IMR-90 (cell line): ENCODE data around the gene PSG2. TPM values are rescaled to one million over a fixed set of nuclear protein-coding genes. Genes with fewer than 3 reads are reported as not detected.

ENCODE experiments used
- ATAC-seq: fragments of 200-7000 bp; cut with Tn5 transposase; 2 replicates; pipeline ENCODE4 v1.9.1; 2020; ENCODE audit warnings: low read depth, mild to moderate bottlenecking, moderate library complexity
- BruUV-seq: library from RNA; stranded (reverse); fragments of 400-500 nt; replicated peaks from 2 replicates; lab custom pipeline; 2021; lab: Mats Ljungman, UMichigan
- CTCF ChIA-PET: fragments of 300-600 bp; formaldehyde crosslinking; extraction: SDS; loops from one replicate; lab custom pipeline; 2021; ENCODE audit warnings: antibody characterized with exemption; lab: Yijun Ruan, JAX
- POLR2A ChIA-PET: fragments of 300-600 bp; sonication (Branson Sonifier 250); formaldehyde crosslinking; loops from one replicate; lab custom pipeline; 2022; ENCODE audit warnings: antibody characterized with exemption; ENCODE audit not compliant: unreplicated experiment; lab: Charles Lee
- DNase-seq: peaks from one replicate; pipeline ENCODE4 v3.0.0; 2013
- H2AFZ ChIP-seq: replicated peaks from 2 replicates; pipeline ENCODE3; 2013; ENCODE audit warnings: low read length, mild to moderate bottlenecking; ENCODE audit not compliant: poor library complexity
- H2AK5ac ChIP-seq: 2 replicates; pipeline ENCODE4 v1.6.1; 2013; ENCODE audit warnings: low read depth, low read length, inconsistent platforms
- H2AK9ac ChIP-seq: replicated peaks from 2 replicates; pipeline ENCODE3; 2013; ENCODE audit warnings: mild to moderate bottlenecking, low read depth, low read length, moderate library complexity; ENCODE audit not compliant: poor library complexity
- H2BK120ac ChIP-seq: 2 replicates; pipeline ENCODE4 v1.6.1; 2013; ENCODE audit warnings: low read depth, low read length, inconsistent platforms
- H2BK15ac ChIP-seq: 3 replicates; pipeline ENCODE4 v1.6.1; 2013; ENCODE audit warnings: low read depth, low read length, inconsistent platforms
- H2BK20ac ChIP-seq: 2 replicates; pipeline ENCODE4 v1.6.1; 2013; ENCODE audit warnings: low read depth, mild to moderate bottlenecking, inconsistent platforms, low read length, moderate library complexity
- H2BK5ac ChIP-seq: 2 replicates; pipeline ENCODE4 v1.6.1; 2013; ENCODE audit warnings: mild to moderate bottlenecking, low read depth, low read length, inconsistent platforms; ENCODE audit not compliant: poor library complexity, severe bottlenecking
- H3K14ac ChIP-seq: replicated peaks from 2 replicates; pipeline ENCODE4 v1.6.1; 2013; ENCODE audit warnings: low read depth, low read length, inconsistent platforms
- H3K18ac ChIP-seq: 2 replicates; pipeline ENCODE4 v1.6.1; 2013; ENCODE audit warnings: low read depth, low read length, control low read depth
- H3K23ac ChIP-seq: 2 replicates; pipeline ENCODE4 v1.6.1; 2013; ENCODE audit warnings: low read depth, low read length, inconsistent platforms
- H3K27ac ChIP-seq: 2 replicates; pipeline ENCODE4 v1.5.1; 2013; ENCODE audit warnings: mild to moderate bottlenecking, control low read depth, low read length; ENCODE audit not compliant: insufficient read depth
- H3K27me3 ChIP-seq: 2 replicates; pipeline ENCODE4 v1.6.1; 2013; ENCODE audit warnings: low read length; ENCODE audit not compliant: control insufficient read depth, insufficient read depth
- H3K36me3 ChIP-seq: 2 replicates; pipeline ENCODE4 v1.6.1; 2013; ENCODE audit warnings: low read length, mixed read lengths; ENCODE audit not compliant: control insufficient read depth, insufficient read depth
- H3K4ac ChIP-seq: 2 replicates; pipeline ENCODE4 v1.6.1; 2013; ENCODE audit warnings: low read depth, low read length, inconsistent platforms
- H3K4me1 ChIP-seq: 2 replicates; pipeline ENCODE4 v1.6.1; 2013; ENCODE audit warnings: low read length, mixed read lengths; ENCODE audit not compliant: control insufficient read depth, insufficient read depth
- H3K4me2 ChIP-seq: 2 replicates; pipeline ENCODE4 v1.6.1; 2013; ENCODE audit warnings: low read depth, mild to moderate bottlenecking, control low read depth, low read length, moderate library complexity
- H3K4me3 ChIP-seq: 2 replicates; pipeline ENCODE4 v1.5.1; 2013; ENCODE audit warnings: low read depth, mild to moderate bottlenecking, control low read depth, low read length, moderate library complexity; ENCODE audit not compliant: insufficient read depth
- H3K56ac ChIP-seq: 2 replicates; pipeline ENCODE4 v1.6.1; 2013; ENCODE audit warnings: low read length, inconsistent platforms; ENCODE audit not compliant: insufficient read depth; ENCODE audit errors: extremely low read depth
- H3K79me1 ChIP-seq, 2 experiments: 2 replicates each; pipeline ENCODE4 v1.6.1; 2013; ENCODE audit warnings: low read length in 2 of 2, inconsistent platforms in 1 of 2, low read depth in 1 of 2
- H3K9ac ChIP-seq: 2 replicates; pipeline ENCODE4 v1.6.1; 2013; ENCODE audit warnings: low read depth, low read length, control low read depth
- H3K9me1 ChIP-seq: 2 replicates; pipeline ENCODE4 v1.6.1; 2013; ENCODE audit warnings: low read length, inconsistent platforms; ENCODE audit not compliant: insufficient read depth
- H3K9me3 ChIP-seq: 2 replicates; pipeline ENCODE4 v1.6.1; 2013; ENCODE audit warnings: low read length; ENCODE audit not compliant: control insufficient read depth, insufficient read depth
- H4K20me1 ChIP-seq: 2 replicates; pipeline ENCODE4 v1.6.1; 2013; ENCODE audit warnings: low read length, inconsistent platforms; ENCODE audit not compliant: insufficient read depth
- H4K5ac ChIP-seq: 2 replicates; pipeline ENCODE4 v1.6.1; 2013; ENCODE audit warnings: mild to moderate bottlenecking, low read depth, low read length, control low read depth
- H4K8ac ChIP-seq, 2 experiments: 2 replicates each; pipeline ENCODE4 v1.6.1; 2013; ENCODE audit warnings: low read depth in 2 of 2, low read length in 2 of 2, control low read depth in 1 of 2, inconsistent platforms in 1 of 2
- H4K91ac ChIP-seq: 2 replicates; pipeline ENCODE4 v1.6.1; 2013; ENCODE audit warnings: low read depth, low read length, inconsistent platforms; ENCODE audit not compliant: insufficient read depth
- BHLHE40 ChIP-seq: fragments of 150-350 bp; IDR thresholded peaks from 2 replicates; pipeline ENCODE4 v1.6.1; 2016; ENCODE audit warnings: mild to moderate bottlenecking, low read depth, low read length
- MAFK ChIP-seq: IDR thresholded peaks from 2 replicates; pipeline ENCODE4 v1.6.1; 2012; ENCODE audit warnings: low read depth, low read length, improper control_type of control experiment
- MAZ ChIP-seq: IDR thresholded peaks from 2 replicates; pipeline ENCODE4 v1.6.1; 2012; ENCODE audit warnings: low read depth, mild to moderate bottlenecking, low read length, improper control_type of control experiment, moderate library complexity, borderline replicate concordance
- RAD21 ChIP-seq: IDR thresholded peaks from 2 replicates; pipeline ENCODE4 v1.6.1; 2012; ENCODE audit warnings: low read length, improper control_type of control experiment
- SMC3 ChIP-seq: fragments of 150-350 bp; IDR thresholded peaks from 2 replicates; pipeline ENCODE4 v1.6.1; 2016; ENCODE audit warnings: low read depth, mild to moderate bottlenecking, antibody characterized with exemption, low read length, moderate library complexity
- WGBS, 2 experiments: methylation state at CpG; one replicate each; pipeline versions ENCODE4 v1.1.5 to v1.1.7; 2013; ENCODE audit warnings: missing lambda C conversion rate in 2 of 2; ENCODE audit not compliant: insufficient read length in 1 of 2; ENCODE audit errors: extremely low coverage in 2 of 2; 5-methylcytosine and 5-hydroxymethylcytosine counted together
- dilution Hi-C: fragments of 300-500 bp; cut with HindIII; formaldehyde crosslinking; loops from one replicate; pipeline ENCODE4 v1.14.3; 2018; ENCODE audit warnings: low sequenced_read_pairs; ENCODE audit not compliant: unreplicated experiment
- in situ Hi-C: fragments of 300-500 bp; cut with MboI; formaldehyde crosslinking; loops from 3 replicates; pipeline ENCODE4 v1.14.3; 2019; ENCODE audit warnings: low sequenced_read_pairs, inconsistent platforms, mixed read lengths
- intact Hi-C: fragments of 100-400 bp; cut with micrococcal nuclease; formaldehyde crosslinking; loops from 2 replicates; pipeline ENCODE4 v1.10.0; 2022
- polyA plus RNA-seq, 3 experiments: library from polyadenylated mRNA; depleted of rRNA; stranded (reverse); fragments of >200 nt; gene quantifications; 2 replicates each; pipeline ENCODE4 v1.2.3, GENCODE V29; 2012; ENCODE audit warnings: low replicate concordance in 1 of 3
- total RNA-seq: library from RNA; depleted of rRNA; stranded (reverse); fragments of >200 nt; gene quantifications from 2 replicates; pipeline ENCODE4 v1.2.3, GENCODE V29; 2012

Gene PSG2
- total and polyA plus RNA-seq, 2 of the 4 experiments (the other 2 are of a cell fraction) = 0.18 to 0.31 TPM

DNA sequence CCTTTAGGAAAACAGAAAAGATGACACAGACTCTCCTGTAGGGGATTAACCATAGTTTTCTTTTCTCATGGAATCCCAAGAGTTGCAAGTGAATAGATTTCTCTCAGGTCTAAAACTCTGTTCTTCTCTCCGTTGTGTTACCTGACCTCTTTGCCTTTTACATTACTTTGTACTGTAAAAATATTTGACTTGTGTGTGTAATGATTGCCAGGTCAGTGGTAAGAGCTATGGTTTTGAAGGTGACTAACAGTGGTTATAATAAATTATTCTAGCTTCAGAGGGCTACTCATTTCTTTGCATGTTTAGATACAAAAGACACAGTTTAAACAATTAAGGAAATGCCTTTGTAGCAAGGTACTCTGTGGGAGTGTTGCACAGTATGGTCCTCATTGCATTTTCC, 23.0 kb upstream of the PSG2 start:
- 0 out of 2 replicates have a peak overlapping the region, but pooled peaks have one; percentile 13 for H4K91ac ChIP-seq
- no peak overlapping the region for H2BK15ac ChIP-seq
- H2BK120ac ChIP-seq = peak overlapping the region; percentile 88; the same call in 1 of the 2 replicates
- intact Hi-C loops (loop anchor here (2.0 to 10.0 kb wide), 3 partner anchors 77 to 559 kb away; no protein-coding TSS in a partner anchor), in situ Hi-C loops (loop anchor here (10.0 kb wide), 2 partner anchors 319 to 419 kb away; partner anchors contain the start of gene ETHE1), dilution Hi-C loops (no loop called here)
- peak overlapping the region; percentile 50; the same call in 1 of the 2 replicates for H3K4ac ChIP-seq
- POLR2A ChIA-PET = no interaction called here
- H3K4me2 ChIP-seq = no peak overlapping the region
- H3K4me3 ChIP-seq = no peak overlapping the region
- 0 out of 2 replicates have a peak overlapping the region, but pooled peaks have one; percentile 13 for H2AK5ac ChIP-seq
- no peaks in the 10 kb centered on the region for H3K27me3 ChIP-seq
- peak overlapping the region; percentile 86; the same call in 1 of the 2 replicates for H4K5ac ChIP-seq
- H3K36me3 ChIP-seq = no peaks in the 10 kb centered on the region
- H3K9ac ChIP-seq = no peak overlapping the region
- peak overlapping the region; percentile 90; the same call in 1 of the 2 replicates for H3K18ac ChIP-seq
- H4K8ac ChIP-seq = peak overlapping the region; percentile 11 to 80; a peak in 1 of 4 replicates
- peak overlapping the region; percentile 90 for H2BK20ac ChIP-seq
- peaks cover 9% of the 10 kb centered on the region; the same call in 1 of the 2 replicates for H3K4me1 ChIP-seq
- H3K79me1 ChIP-seq = no peaks in the 10 kb centered on the region
- TF ChIP-seq RAD21 (no peak), MAZ (no peak), BHLHE40 (no peak), MAFK (no peak), SMC3 (no peak)
- no peaks in the 10 kb centered on the region for H4K20me1 ChIP-seq
- peak overlapping the region; percentile 79 for H2BK5ac ChIP-seq
- no peak overlapping the region; the same call in 1 of the 2 replicates for H3K14ac ChIP-seq
- H3K23ac ChIP-seq = peak overlapping the region; percentile 72; the same call in 1 of the 2 replicates
- H2AK9ac ChIP-seq = no peak overlapping the region
- H3K56ac ChIP-seq = peak overlapping the region; percentile 32; the same call in 1 of the 2 replicates
- no peak overlapping the region for H2AFZ ChIP-seq
- no CpG with 5 or more reads among the region's 1 CpG for WGBS, 2 experiments
- no TSS peak for BruUV-seq
- H3K27ac ChIP-seq = no peak overlapping the region
- H3K9me3 ChIP-seq = no peaks in the 10 kb centered on the region
- CTCF ChIA-PET = no interaction called here
- H3K9me1 ChIP-seq = no peaks in the 10 kb centered on the region; the same call in 1 of the 2 replicates
- peak; percentile 60 for ATAC-seq
- DNase-seq = peak; percentile 44
